Heart left ventricle (tissue), 16 donors: ENCODE measurements around the gene CACNA1C. TPM values are rescaled to one million over a fixed set of nuclear protein-coding genes. Genes with fewer than 3 reads are reported as not detected.
A peak's percentile ranks its signal among the peaks of the same experiment; 100 is the strongest.
"Not testable (repeated sequence)": the region's sequence is repeated elsewhere in the genome, so short reads cannot be mapped to it uniquely, and the experiment has no call there.

Experiments
- ATAC-seq, 4 donors: fragments of 200-7000 bp; cut with Tn5 transposase; one replicate each; pipeline ENCODE4 v1.9.1; 2020 to 2022; ENCODE audit warnings: moderate library complexity in 4 of 4, mild to moderate bottlenecking in 3 of 4, moderate number of reproducible peaks in 1 of 4
- DNase-seq, 5 donors: peaks; one replicate each; pipeline ENCODE4 v3.0.0-alpha.2; 2020
- H3K27ac ChIP-seq, 12 donors: fragments of 200-600 bp; sonication (generic) in 4 of 12; one replicate each; pipeline versions ENCODE4 v1.5.0 to v1.8.0; 2016 to 2022; ENCODE audit warnings: mild to moderate bottlenecking in 2 of 12
- H3K27me3 ChIP-seq, 9 donors: fragments of 200-600 bp; sonication (generic) in 2 of 9; one replicate each; pipeline versions ENCODE4 v1.5.1 to v1.8.0; 2016 to 2022; ENCODE audit warnings: mild to moderate bottlenecking in 3 of 9
- H3K36me3 ChIP-seq, 9 donors: fragments of 200-600 bp; sonication (generic) in 2 of 9; one replicate each; pipeline versions ENCODE4 v1.5.0 to v1.8.0; 2018 to 2022; ENCODE audit warnings: mild to moderate bottlenecking in 2 of 9
- H3K4me1 ChIP-seq, 12 donors: fragments of 200-600 bp; sonication (generic) in 4 of 12; one replicate each; pipeline versions ENCODE4 v1.5.0 to v1.8.0; 2016 to 2022; ENCODE audit warnings: mild to moderate bottlenecking in 3 of 12
- H3K4me3 ChIP-seq, 12 donors: fragments of 200-600 bp; sonication (generic) in 4 of 12; one replicate each; pipeline versions ENCODE4 v1.5.0 to v1.8.0; 2017 to 2022; ENCODE audit warnings: mild to moderate bottlenecking in 9 of 12, moderate library complexity in 4 of 12
- H3K9me3 ChIP-seq, 12 donors: fragments of 200-600 bp; sonication (generic) in 4 of 12; one replicate each; pipeline versions ENCODE4 v1.5.0 to v1.8.0; 2016 to 2022; ENCODE audit warnings: mild to moderate bottlenecking in 1 of 12
- CTCF ChIP-seq, 12 donors: fragments of 200-600 bp; sonication (generic) in 4 of 12; IDR thresholded peaks; one replicate each; pipeline versions ENCODE4 v1.5.0 to v1.8.0; 2018 to 2022; ENCODE audit warnings: antibody characterized with exemption in 12 of 12, mild to moderate bottlenecking in 5 of 12
- POLR2A ChIP-seq, 2 donors: fragments of 450-650 bp; IDR thresholded peaks; one replicate each; pipeline ENCODE4 v1.6.1; 2017; ENCODE audit warnings: antibody characterized with exemption in 2 of 2, mild to moderate bottlenecking in 2 of 2, moderate library complexity in 2 of 2
- WGBS, 4 donors: extraction: QIAGEN DNeasy Blood & Tissue Kit in 2 of 4; methylation state at CpG; one replicate each; pipeline versions ENCODE4 v1.1.5 to v1.1.7; 2013 to 2018; 5-methylcytosine and 5-hydroxymethylcytosine counted together
- intact Hi-C, 10 donors: fragments of 100-400 bp; cut with DNase I; formaldehyde crosslinking; loops; one replicate each; pipeline versions ENCODE4 v1.11.1 to v1.14.2; 2022
- polyA plus RNA-seq, 2 donors: library from polyadenylated mRNA; stranded (reverse); fragments of 200-250 nt; gene quantifications; one replicate each; pipeline ENCODE4 v1.2.3, GENCODE V29; 2013
- total RNA-seq, 9 donors: library from RNA; depleted of rRNA in 2 of 9; stranded (reverse); fragments of >200 nt in 2 of 9; fragmentation: NEBNext Ultra II Directional in 3 of 9; extraction: Animal tissue kit (Norgen Biotek cat#: 25700) in 3 of 9; gene quantifications; one replicate each; pipeline versions ENCODE4 v1.1.0 to v1.2.4, GENCODE V29; 2016 to 2023
- donor health status: ischemic (EF 13 %, LVEDD 7.1; RV severe dilation, severe dysfunction).
- donor health status: healthy with polysubstance abuse.
- donor health status: DM: no; HTN: yes; CAD: no.
- donor health status: DM: no; HTN: no; CAD: no.
- donor health status: ischemic (EF 25% LVEDD 6.9; RV normal size, moderate dysfunction).
- donor health status: ischemic (EF 25% LVEDD 5.7; RV mildly dilated, moderate dysfunction).
- donor health status: healthy.
- donor health status: DM: yes; HTN: yes; CAD: no.
- donor health status: ischemic (EF 35%, LVEDD 5.7; RV mildly dilated, moderate dysfunction).
- donor health status: nonischemic (EF 11% LVEDD 7.7; RV severe dilation, severe dysfunction).
- donor health status: DM: yes; HTN: yes; CAD: no.
- donor health status: PGD.
- donor health status: ischemic (EF 29% LVEDD 5.4; RV normal size, mild dysfunction).
- donor health status: nonischemic (EF 23%, LVEDD 6.1; RV moderate dilation, normal function).

The CACNA1C gene
- total and polyA plus RNA-seq, 11 donors: 41.9 to 196 (median 164) TPM

DNA sequence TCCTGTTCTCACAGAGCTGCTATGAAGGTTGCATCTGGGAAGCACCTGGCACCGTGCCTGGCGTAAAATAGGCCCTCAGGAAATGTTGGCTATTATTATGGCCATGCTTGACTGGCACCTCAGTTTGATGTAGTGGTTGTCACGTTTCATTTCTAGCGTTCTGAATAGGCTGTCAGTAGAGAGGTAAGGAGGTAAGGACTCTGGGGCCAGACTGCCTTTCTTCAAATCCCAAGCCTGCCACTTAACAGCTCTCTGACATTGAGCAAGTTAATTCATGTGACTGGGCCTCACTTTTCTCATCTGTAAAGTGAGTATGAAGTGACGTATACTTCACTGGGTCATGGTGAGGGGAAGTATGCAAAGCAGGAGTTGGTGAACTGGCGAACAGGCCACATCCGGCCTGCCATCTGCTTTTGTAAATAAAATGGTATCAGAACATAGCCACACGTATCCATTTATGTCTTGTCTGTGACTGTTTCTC is 196.2 kb downstream of the CACNA1C start:
- 52 to 65% (median 58%) methylated on average over 8 of the region's 8 CpGs for WGBS, 4 donors
- Histone ChIP-seq H3K4me3 (no peak overlapping the region), H3K4me1 (peaks cover 0 to 95% (median 64%) of the 10 kb centered on the region in 12 donors), H3K27me3 (no peaks in the 10 kb centered on the region), H3K9me3 (no peaks in the 10 kb centered on the region), H3K36me3 (no peaks in the 10 kb centered on the region), H3K27ac (peak overlapping the region in 10 of 12 donors; percentile 4 to 92 (median 64))
- intact Hi-C loops: no loop called here
- peak in 1 of 5 donors; percentile 59 for DNase-seq
- no peak for TF ChIP-seq POLR2A (IDR thresholded peaks at IDR 0.05)
- no peak for TF ChIP-seq CTCF (IDR thresholded peaks at IDR 0.05)
- ATAC-seq: peak in 1 of 4 donors; percentile 2

- DNase-seq (peak in 1 of 5 donors; percentile 81), ATAC-seq (peak; percentile 51 to 83 (median 70))
- intact Hi-C loops: loop anchor here in 1 of 10 donors (10.0 kb wide), 1 partner anchor 196 kb away; the partner anchor contains the start of gene CACNA1C
- H3K27ac ChIP-seq: peak overlapping the region; percentile 3 to 92 (median 54)
- WGBS, 4 donors: 50 to 63% (median 56%) methylated on average over 5 of the region's 5 CpGs
- TF ChIP-seq CTCF (IDR thresholded peaks at IDR 0.05): no peak
- TF ChIP-seq POLR2A (IDR thresholded peaks at IDR 0.05): no peak
- no peaks in the 10 kb centered on the region for H3K9me3 ChIP-seq
- H3K4me3 ChIP-seq: no peak overlapping the region
- peaks cover 0 to 77% (median 55%) of the 10 kb centered on the region in 12 donors for H3K4me1 ChIP-seq
- H3K36me3 ChIP-seq: peaks cover 0 to under 1% (median 0%) of the 10 kb centered on the region in 9 donors
- H3K27me3 ChIP-seq: no peaks in the 10 kb centered on the region
These were observed 198.0 kb downstream of the CACNA1C start for GRCh38 chr12:2250797-2251196.

DNA sequence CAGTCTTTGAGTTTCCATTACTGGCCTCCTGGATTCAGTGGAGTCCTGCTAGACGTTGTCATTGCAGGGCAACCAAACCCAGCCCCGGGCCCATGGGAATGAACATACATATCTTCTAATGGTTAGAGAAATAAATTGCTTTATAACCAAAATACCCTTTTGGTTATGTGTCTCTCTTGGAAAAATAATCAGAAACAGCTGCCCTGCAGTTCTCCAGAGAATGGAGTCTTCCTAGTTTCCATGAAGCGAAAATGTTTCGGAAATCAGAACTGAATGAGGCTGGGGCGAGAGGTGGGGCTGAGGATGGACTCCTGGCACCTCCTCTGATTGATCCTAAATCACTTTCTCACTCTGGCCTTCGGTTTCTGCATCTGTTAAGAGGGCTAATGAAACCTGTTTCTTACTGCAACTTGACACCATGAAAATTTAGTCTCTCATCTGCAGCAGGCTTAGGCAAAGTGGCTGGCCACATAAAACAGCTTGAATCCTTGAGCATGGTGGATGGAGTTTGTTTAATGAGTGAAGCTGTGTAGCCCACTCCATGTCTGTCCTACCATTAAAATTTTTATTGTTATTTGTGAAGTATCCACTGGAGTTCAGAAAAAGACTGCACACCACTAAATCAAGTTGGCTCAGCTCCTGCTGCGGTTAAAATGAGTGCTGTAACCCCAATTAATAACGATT is 198.9 kb downstream of the CACNA1C start:
- intact Hi-C loops: loop anchor here in 1 of 10 donors (10.0 kb wide), 1 partner anchor 197 kb away; the partner anchor contains the start of gene CACNA1C
- no peak for TF ChIP-seq POLR2A (IDR thresholded peaks at IDR 0.05)
- TF ChIP-seq CTCF (IDR thresholded peaks at IDR 0.05): no peak
- Histone ChIP-seq H3K36me3 (peaks cover 0 to 2% (median 0%) of the 10 kb centered on the region in 9 donors), H3K4me3 (no peak overlapping the region), H3K4me1 (peaks cover 0 to 73% (median 52%) of the 10 kb centered on the region in 12 donors), H3K27ac (peak overlapping the region in 11 of 12 donors; percentile 3 to 92 (median 58)), H3K27me3 (no peaks in the 10 kb centered on the region), H3K9me3 (no peaks in the 10 kb centered on the region)
- 73 to 84% (median 78%) methylated on average over 8 of the region's 8 CpGs for WGBS, 4 donors
- DNase-seq (no peak), ATAC-seq (no peak)

DNA sequence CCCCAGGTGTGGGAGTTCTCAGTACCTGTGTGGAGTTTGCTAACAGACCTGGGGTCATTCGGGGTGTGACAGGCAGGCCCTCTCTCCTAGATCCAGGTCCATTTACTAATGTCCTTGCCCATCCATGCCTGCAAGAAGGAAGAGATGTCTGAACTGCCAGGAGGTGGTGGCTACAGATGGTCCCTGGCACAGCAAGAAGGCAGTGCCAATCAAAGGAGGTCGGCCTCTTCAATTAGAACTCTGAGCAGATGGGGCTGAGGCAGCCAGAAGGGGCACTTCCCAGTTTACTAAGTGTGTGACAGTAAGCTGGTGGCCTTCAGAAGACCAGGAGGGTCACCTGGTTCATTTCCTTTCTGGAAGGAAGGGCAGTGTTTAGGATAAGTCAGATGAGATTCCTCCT is 202.5 kb downstream of the CACNA1C start:
- Histone ChIP-seq H3K36me3 (peaks cover 0 to 2% (median 0%) of the 10 kb centered on the region in 9 donors), H3K27me3 (no peaks in the 10 kb centered on the region), H3K4me3 (no peak overlapping the region), H3K9me3 (no peaks in the 10 kb centered on the region), H3K4me1 (peaks cover 0 to 72% (median 42%) of the 10 kb centered on the region in 12 donors), H3K27ac (peak overlapping the region in 1 of 12 donors; percentile 29)
- DNase-seq (no peak), ATAC-seq (no peak)
- TF ChIP-seq POLR2A (IDR thresholded peaks at IDR 0.05) (no peak), CTCF (IDR thresholded peaks at IDR 0.05) (no peak)
- 85 to 91% (median 88%) methylated on average over 2 of the region's 2 CpGs for WGBS, 4 donors
- intact Hi-C loops: loop anchor here in 2 of 10 donors (5.0 to 10.0 kb wide), 2 partner anchors 63 to 201 kb away; partner anchors contain the start of gene CACNA1C (in 1 of the 2)

- not testable (repeated sequence) for H3K36me3 ChIP-seq, H3K27me3 ChIP-seq, H3K9me3 ChIP-seq, ATAC-seq, H3K4me3 ChIP-seq
- peak in 1 of 5 donors; percentile 49 for DNase-seq
- 90 to 91% (median 90%) methylated on average over 9 of the region's 9 CpGs for WGBS, 4 donors
- peak overlapping the region in 1 of 12 donors; percentile 29 for H3K27ac ChIP-seq
- H3K4me1 ChIP-seq: peaks cover 4 to 72% (median 43%) of the 10 kb centered on the region in 12 donors
- intact Hi-C loops: loop anchor here in 2 of 10 donors (5.0 to 10.0 kb wide), 2 partner anchors 63 to 201 kb away; partner anchors contain the start of gene CACNA1C (in 1 of the 2)
These were observed 202.9 kb downstream of the CACNA1C start for GRCh38 chr12:2255731-2256130.
